NCI-H128 (cell line): Measurements from ENCODE around the gene PARP3.
"Not testable (repeated sequence)": the region's sequence is repeated elsewhere in the genome, so short reads cannot be mapped to it uniquely, and the experiment has no call there.

Experiments
- DNase-seq: peaks from one replicate; lab custom pipeline; 2025; ENCODE audit not compliant: unreplicated experiment; lab: John Stamatoyannopoulos, UW

PARP3 gene

GRCh38 chr3:51983578-51984268 is 41.6 kb downstream of the PARP3 start:
- no peak for DNase-seq

GRCh38 chr3:51984269-51984647 is 42.1 kb downstream of the PARP3 start:
- DNase-seq, result no peak

GRCh38 chr3:51985063-51985462 is 42.9 kb downstream of the PARP3 start:
- no peak for DNase-seq

GRCh38 chr3:51986010-51986947 is 44.1 kb downstream of the PARP3 start:
- no peak for DNase-seq

- DNase-seq, result no peak
These were observed 45.4 kb downstream of the PARP3 start for GRCh38 chr3:51987568-51987967.

GRCh38 chr3:51988286-51989146 is 46.4 kb downstream of the PARP3 start:
- DNase-seq, result no peak

GRCh38 chr3:51990501-51990971 is 48.4 kb downstream of the PARP3 start:
- not testable (repeated sequence) for DNase-seq

GRCh38 chr3:51992017-51992682 is 50.0 kb downstream of the PARP3 start:
- DNase-seq, result no peak

GRCh38 chr3:51993657-51994056 is 51.5 kb downstream of the PARP3 start:
- DNase-seq, result not testable (repeated sequence)

GRCh38 chr3:51994530-51994929 is 52.4 kb downstream of the PARP3 start:
- DNase-seq, result no peak

- DNase-seq, result peak; percentile 72
These were observed 53.4 kb downstream of the PARP3 start, which contains the start of gene RPL29 for GRCh38 chr3:51995346-51996163. Gene RPL29, minus strand, starts transcription at chr3:51995895. Its CDS starts 434 bp downstream, at chr3:51995461.

GRCh38 chr3:51997172-51997571 is 55.0 kb downstream of the PARP3 start:
- no peak for DNase-seq

GRCh38 chr3:51997935-51998596 is 55.9 kb downstream of the PARP3 start:
- DNase-seq, result no peak
